ENCODE measurements around the gene NCOA1.
A peak's percentile ranks its signal among the peaks of the same experiment; 100 is the strongest.
"Not testable (repeated sequence)": the region's sequence is repeated elsewhere in the genome, so short reads cannot be mapped to it uniquely, and the experiment has no call there.

Gene NCOA1

GRCh38 chr2:24490690-24491541, at the start of gene NCOA1:
NCOA1 (plus strand) TSS chr2:24491254; CDS start chr2:24658678, 167,424 bp downstream.
- peak; percentile 84 for DNase-seq (ENCODE audit: low read depth)

GRCh38 chr2:24448797-24449196, 42.3 kb upstream of the NCOA1 start:
- no peak for DNase-seq (ENCODE audit: low read depth)

GRCh38 chr2:24449344-24449743, 41.7 kb upstream of the NCOA1 start:
- no peak for DNase-seq (ENCODE audit: low read depth)

- no peak for DNase-seq (ENCODE audit: low read depth)
Observed at GRCh38 chr2:24451805-24452501, 39.1 kb upstream of the NCOA1 start.

- DNase-seq (ENCODE audit: low read depth): no peak
Observed at GRCh38 chr2:24452502-24452885, 38.6 kb upstream of the NCOA1 start.

GRCh38 chr2:24453379-24454073, 37.5 kb upstream of the NCOA1 start:
- DNase-seq (ENCODE audit: low read depth): no peak

GRCh38 chr2:24454294-24454693, 36.8 kb upstream of the NCOA1 start:
- DNase-seq (ENCODE audit: low read depth): no peak

GRCh38 chr2:24456599-24457556, 34.2 kb upstream of the NCOA1 start:
- no peak for DNase-seq (ENCODE audit: low read depth)

GRCh38 chr2:24457696-24458386, 33.2 kb upstream of the NCOA1 start:
- DNase-seq (ENCODE audit: low read depth): no peak

GRCh38 chr2:24459224-24460161, 31.6 kb upstream of the NCOA1 start:
- DNase-seq (ENCODE audit: low read depth): no peak

- DNase-seq (ENCODE audit: low read depth): no peak
Observed at GRCh38 chr2:24461685-24462084, 29.4 kb upstream of the NCOA1 start.

GRCh38 chr2:24463271-24463670, 27.8 kb upstream of the NCOA1 start:
- DNase-seq (ENCODE audit: low read depth): no peak

- no peak for DNase-seq (ENCODE audit: low read depth)
Observed at GRCh38 chr2:24466871-24467870, 23.9 kb upstream of the NCOA1 start.

- not testable (repeated sequence) for DNase-seq (ENCODE audit: low read depth)
Observed at GRCh38 chr2:24468453-24468852, 22.6 kb upstream of the NCOA1 start.

- no peak for DNase-seq (ENCODE audit: low read depth)
Observed at GRCh38 chr2:24469148-24469650, 21.9 kb upstream of the NCOA1 start.

- DNase-seq (ENCODE audit: low read depth): no peak
Observed at GRCh38 chr2:24471662-24472061, 19.4 kb upstream of the NCOA1 start.

GRCh38 chr2:24472416-24472815, 18.6 kb upstream of the NCOA1 start:
- no peak for DNase-seq (ENCODE audit: low read depth)

GRCh38 chr2:24473626-24474025, 17.4 kb upstream of the NCOA1 start:
- DNase-seq (ENCODE audit: low read depth): no peak
